Fibroblast of lung (primary cell): Measurements from ENCODE around the gene DYDC1. TPM values are rescaled to one million over a fixed set of nuclear protein-coding genes. Genes with fewer than 3 reads are reported as not detected.

ENCODE experiments used
- DNase-seq, 2 donors: peaks; one replicate each; pipeline versions ENCODE4 v3.0.0 to v3.0.0-alpha.2; 2010; ENCODE audit warnings: low read depth in 2 of 2
- H2AFZ ChIP-seq: 2 replicates; pipeline ENCODE4 v1.5.1; 2012; ENCODE audit warnings: low read length, control low read depth, inconsistent platforms
- H3K27ac ChIP-seq: 2 replicates; pipeline ENCODE4 v1.5.1; 2011; ENCODE audit warnings: low read length, control low read depth; ENCODE audit not compliant: insufficient read depth
- H3K27me3 ChIP-seq: 2 replicates; pipeline ENCODE4 v1.5.1; 2011; ENCODE audit warnings: mild to moderate bottlenecking, low read length; ENCODE audit not compliant: control insufficient read depth, insufficient read depth
- H3K36me3 ChIP-seq: 2 replicates; pipeline ENCODE4 v1.5.1; 2011; ENCODE audit warnings: low read length; ENCODE audit not compliant: control insufficient read depth, insufficient read depth
- H3K4me1 ChIP-seq: 2 replicates; pipeline ENCODE4 v1.5.1; 2011; ENCODE audit warnings: low read length; ENCODE audit not compliant: control insufficient read depth, insufficient read depth; ENCODE audit errors: extremely low read depth
- H3K4me2 ChIP-seq: 2 replicates; pipeline ENCODE4 v1.5.1; 2011; ENCODE audit warnings: low read length, control low read depth; ENCODE audit not compliant: insufficient read depth; ENCODE audit errors: extremely low read depth
- H3K4me3 ChIP-seq, 4 experiments: fragments of 200-600 bp in 1 of 4; sonication (generic) in 1 of 4; replicated peaks in 1 of 4; 2 replicates each; pipeline ENCODE4 v1.5.1; 2011 to 2016; ENCODE audit warnings: low read length in 4 of 4, low read depth in 3 of 4, mild to moderate bottlenecking in 3 of 4, control low read depth in 2 of 4, inconsistent platforms in 1 of 4, mixed read lengths in 1 of 4; ENCODE audit not compliant: insufficient read depth in 1 of 4; ENCODE audit errors: control extremely low read depth in 1 of 4
- H3K79me2 ChIP-seq: 2 replicates; pipeline ENCODE4 v1.5.1; 2012; ENCODE audit warnings: mild to moderate bottlenecking, low read length, inconsistent platforms; ENCODE audit not compliant: control insufficient read depth, insufficient read depth
- H3K9ac ChIP-seq: 2 replicates; pipeline ENCODE4 v1.5.1; 2011; ENCODE audit warnings: mild to moderate bottlenecking, low read length, control low read depth; ENCODE audit not compliant: insufficient read depth
- H3K9me3 ChIP-seq: 2 replicates; pipeline ENCODE4 v1.5.1; 2012; ENCODE audit warnings: low read depth, low read length; ENCODE audit not compliant: control insufficient read depth, insufficient read depth
- H4K20me1 ChIP-seq: 2 replicates; pipeline ENCODE4 v1.5.1; 2011; ENCODE audit warnings: low read length; ENCODE audit not compliant: control insufficient read depth, insufficient read depth; ENCODE audit errors: extremely low read depth
- EZH2 ChIP-seq: IDR thresholded peaks from 2 replicates; pipeline ENCODE4 v1.5.1; 2012; ENCODE audit warnings: low read length, control low read depth, mild to moderate bottlenecking; ENCODE audit errors: missing control alignments
- polyA plus RNA-seq, 2 donors: library from polyadenylated mRNA; depleted of rRNA in 1 of 2; stranded (reverse) in 1 of 2; unstranded in 1 of 2; fragments of >200 nt; gene quantifications; 2 replicates each; pipeline ENCODE4 v1.2.1, GENCODE V29; 2011 to 2012; ENCODE audit warnings: missing spikeins in 1 of 2
- total RNA-seq: library from RNA; depleted of rRNA; stranded (reverse); fragments of >200 nt; gene quantifications from 2 replicates; pipeline ENCODE4 v1.2.1, GENCODE V29; 2014
- TF ChIP-seq, protein P1 (sequence below), 2 donors: IDR thresholded peaks in 1 of 2; conservative IDR thresholded peaks in 1 of 2; 1 replicate in 1 of 2; 2 replicates in 1 of 2; pipeline ENCODE4 v1.5.1; 2011 to 2012; ENCODE audit warnings: low read length in 2 of 2, control low read depth in 1 of 2, inconsistent platforms in 1 of 2, low read depth in 1 of 2, mild to moderate bottlenecking in 1 of 2

DYDC1 gene
- total and polyA plus RNA-seq, 2 donors (not counting 1 experiment from before 2014, with no cell fraction given), result not detected

GRCh38 chr10:80324891-80325364, 31.6 kb downstream of the DYDC1 start:
- Histone ChIP-seq H3K9ac (no peak overlapping the region), H4K20me1 (no peaks in the 10 kb centered on the region), H2AFZ (no peak overlapping the region), H3K36me3 (no peaks in the 10 kb centered on the region), H3K4me3 (no peak overlapping the region), H3K27me3 (no peaks in the 10 kb centered on the region), H3K27ac (no peak overlapping the region), H3K4me2 (no peak overlapping the region), H3K79me2 (no peaks in the 10 kb centered on the region), H3K9me3 (no peaks in the 10 kb centered on the region), H3K4me1 (no peaks in the 10 kb centered on the region)
- no peak for TF ChIP-seq EZH2
- TF ChIP-seq, protein P1, sequence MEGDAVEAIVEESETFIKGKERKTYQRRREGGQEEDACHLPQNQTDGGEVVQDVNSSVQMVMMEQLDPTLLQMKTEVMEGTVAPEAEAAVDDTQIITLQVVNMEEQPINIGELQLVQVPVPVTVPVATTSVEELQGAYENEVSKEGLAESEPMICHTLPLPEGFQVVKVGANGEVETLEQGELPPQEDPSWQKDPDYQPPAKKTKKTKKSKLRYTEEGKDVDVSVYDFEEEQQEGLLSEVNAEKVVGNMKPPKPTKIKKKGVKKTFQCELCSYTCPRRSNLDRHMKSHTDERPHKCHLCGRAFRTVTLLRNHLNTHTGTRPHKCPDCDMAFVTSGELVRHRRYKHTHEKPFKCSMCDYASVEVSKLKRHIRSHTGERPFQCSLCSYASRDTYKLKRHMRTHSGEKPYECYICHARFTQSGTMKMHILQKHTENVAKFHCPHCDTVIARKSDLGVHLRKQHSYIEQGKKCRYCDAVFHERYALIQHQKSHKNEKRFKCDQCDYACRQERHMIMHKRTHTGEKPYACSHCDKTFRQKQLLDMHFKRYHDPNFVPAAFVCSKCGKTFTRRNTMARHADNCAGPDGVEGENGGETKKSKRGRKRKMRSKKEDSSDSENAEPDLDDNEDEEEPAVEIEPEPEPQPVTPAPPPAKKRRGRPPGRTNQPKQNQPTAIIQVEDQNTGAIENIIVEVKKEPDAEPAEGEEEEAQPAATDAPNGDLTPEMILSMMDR (conservative IDR thresholded peaks at IDR 0.05 in 1 of 2, IDR thresholded peaks at IDR 0.05 in 1 of 2; ENCODE audit: low read depth in 1 of 2, low read length in 2 of 2), result no peak
- no peak for DNase-seq

DNA sequence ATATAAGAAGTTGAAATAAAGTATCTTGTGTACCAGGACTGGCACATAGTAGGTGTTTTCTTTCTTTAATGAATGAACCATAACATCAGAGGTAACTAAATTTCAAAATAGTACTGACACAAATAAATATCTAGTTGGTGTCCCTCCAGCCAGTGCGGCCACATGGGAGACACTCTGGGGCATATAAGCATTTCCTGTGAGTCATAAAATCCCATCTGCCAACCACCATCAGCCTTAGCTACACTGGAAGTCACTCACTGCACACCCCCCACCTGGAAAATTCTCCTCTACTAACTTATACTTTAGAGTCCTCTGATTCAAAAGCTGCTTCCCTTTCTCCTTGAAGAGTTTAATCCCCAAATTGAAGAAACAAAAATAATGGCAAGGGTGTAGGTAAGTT, 32.5 kb downstream of the DYDC1 start:
- Histone ChIP-seq H3K9me3 (no peaks in the 10 kb centered on the region), H2AFZ (no peak overlapping the region), H3K4me3 (no peak overlapping the region), H3K4me2 (no peak overlapping the region), H4K20me1 (no peaks in the 10 kb centered on the region), H3K27me3 (no peaks in the 10 kb centered on the region), H3K36me3 (no peaks in the 10 kb centered on the region), H3K9ac (no peak overlapping the region), H3K79me2 (no peaks in the 10 kb centered on the region), H3K27ac (no peak overlapping the region), H3K4me1 (no peaks in the 10 kb centered on the region)
- DNase-seq, result peak; percentile 5 to 21
- TF ChIP-seq, protein P1 (conservative IDR thresholded peaks at IDR 0.05 in 1 of 2, IDR thresholded peaks at IDR 0.05 in 1 of 2; ENCODE audit: low read depth in 1 of 2, low read length in 2 of 2), result no peak
- TF ChIP-seq EZH2, result no peak

DNA sequence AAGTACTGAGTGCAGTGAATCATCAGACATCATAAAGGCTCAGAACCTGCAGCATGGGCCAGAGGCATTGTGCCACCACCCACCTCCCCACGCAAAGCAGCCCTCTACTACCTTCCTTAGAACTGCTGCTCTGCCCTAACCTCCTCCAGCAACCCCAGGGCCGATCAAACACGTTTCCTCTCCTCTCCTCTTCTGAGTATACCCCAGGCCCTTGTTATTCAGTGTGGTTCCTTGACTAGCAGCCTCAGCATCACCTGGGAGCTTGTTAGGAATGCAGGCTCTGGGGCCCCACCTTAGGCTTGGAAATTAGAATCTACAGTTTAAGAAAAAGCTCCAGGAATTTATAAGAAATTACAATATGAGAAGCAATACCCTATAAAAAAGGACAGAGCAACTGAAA, 33.2 kb downstream of the DYDC1 start:
- no peaks in the 10 kb centered on the region for H3K9me3 ChIP-seq
- H3K27ac ChIP-seq, result no peak overlapping the region
- H3K79me2 ChIP-seq, result no peaks in the 10 kb centered on the region
- H4K20me1 ChIP-seq, result no peaks in the 10 kb centered on the region
- H3K27me3 ChIP-seq, result no peaks in the 10 kb centered on the region
- no peak overlapping the region for H3K4me3 ChIP-seq
- H3K36me3 ChIP-seq, result no peaks in the 10 kb centered on the region
- DNase-seq, result no peak
- H3K4me2 ChIP-seq, result no peak overlapping the region
- no peak overlapping the region for H2AFZ ChIP-seq
- no peaks in the 10 kb centered on the region for H3K4me1 ChIP-seq
- TF ChIP-seq, protein P1 (conservative IDR thresholded peaks at IDR 0.05 in 1 of 2, IDR thresholded peaks at IDR 0.05 in 1 of 2; ENCODE audit: low read depth in 1 of 2, low read length in 2 of 2), result no peak
- no peak for TF ChIP-seq EZH2
- no peak overlapping the region for H3K9ac ChIP-seq
